Measurements from ENCODE around the gene ATF7. TPM values are rescaled to one million over a fixed set of nuclear protein-coding genes. Genes with fewer than 3 reads are reported as not detected.

The ATF7 gene
- total and polyA plus RNA-seq, 2 donors (not counting 3 experiments of a cell fraction or from before 2014, with no cell fraction given) = 36.0 to 68.5 TPM

GRCh38 chr12:53645165-53645564, 19.0 kb upstream of the ATF7 start:
- Histone ChIP-seq H2AFZ (ENCODE audit: low read depth, low read length) (no peak overlapping the region), H3K9me3 (replicated peaks; ENCODE audit: control insufficient read depth, insufficient read depth, low read length) (no peaks in the 10 kb centered on the region), H3K4me2 (ENCODE audit: insufficient read depth, low read length) (no peak overlapping the region), H3K4me3 (replicated peaks in 1 of 3; ENCODE audit: insufficient read depth in 1 of 3, low read depth in 1 of 3, low read length in 3 of 3) (no peak overlapping the region), H3K9ac (replicated peaks; ENCODE audit: extremely low read depth, insufficient read depth, low read length) (no peak overlapping the region), H3K9me1 (replicated peaks; ENCODE audit: control insufficient read depth, extremely low read depth, insufficient read depth, low read length) (no peaks in the 10 kb centered on the region), H3K4me1 (ENCODE audit: control insufficient read depth, extremely low read depth, insufficient read depth, low read length) (no peaks in the 10 kb centered on the region), H4K20me1 (replicated peaks; ENCODE audit: control insufficient read depth, extremely low read depth, insufficient read depth, low read length) (no peaks in the 10 kb centered on the region), H3K27me3 (ENCODE audit: control insufficient read depth in 2 of 2, insufficient read depth in 2 of 2, low read length in 2 of 2) (no peaks in the 10 kb centered on the region), H3K27ac (ENCODE audit: insufficient read depth, low read depth, low read length) (no peak overlapping the region), H3K79me2 (ENCODE audit: control insufficient read depth, insufficient read depth, low read length) (no peaks in the 10 kb centered on the region), H3K36me3 (ENCODE audit: control insufficient read depth in 2 of 2, extremely low read depth in 1 of 2, insufficient read depth in 2 of 2, low read length in 2 of 2) (no peaks in the 10 kb centered on the region)
- no peak for DNase-seq (ENCODE audit: low read depth, low spot score)
- CTCF ChIA-PET = no interaction called here
- no TSS peak for BruUV-seq (replicated peaks)
- dilution Hi-C loops (cut with MboI; ENCODE audit: extremely low pct_ligation_motif_present, low sequenced_read_pairs) = no loop called here
- POLR2A ChIA-PET = interaction anchor here (0.6 kb wide), 1 partner anchor 41 kb away, joined by 6 read pairs; no protein-coding TSS in a partner anchor
- no peak for FAIRE-seq
- intact Hi-C loops (cut with micrococcal nuclease) = no loop called here
- TF ChIP-seq CTCF (IDR thresholded peaks at IDR 0.05; ENCODE audit: extremely low read depth in 1 of 2, insufficient read depth in 1 of 2, low read depth in 1 of 2, low read length in 2 of 2) (no peak), POLR2AphosphoS5 (IDR thresholded peaks at IDR 0.05; ENCODE audit: insufficient read depth, low read depth, low read length) (no peak), EZH2 (IDR thresholded peaks at IDR 0.05; ENCODE audit: borderline replicate concordance, low read depth, low read length, severe bottlenecking) (no peak), MYC (IDR thresholded peaks at IDR 0.05; ENCODE audit: low read depth, low read length) (no peak), MAX (IDR thresholded peaks at IDR 0.05; ENCODE audit: insufficient read depth, insufficient read length) (no peak)

GRCh38 chr12:53644133-53644532, 18.0 kb upstream of the ATF7 start:
- no peaks in the 10 kb centered on the region for H4K20me1 ChIP-seq (replicated peaks; ENCODE audit: control insufficient read depth, extremely low read depth, insufficient read depth, low read length)
- no TSS peak for BruUV-seq (replicated peaks)
- no peaks in the 10 kb centered on the region for H3K27me3 ChIP-seq (ENCODE audit: control insufficient read depth in 2 of 2, insufficient read depth in 2 of 2, low read length in 2 of 2)
- no peaks in the 10 kb centered on the region for H3K9me3 ChIP-seq (replicated peaks; ENCODE audit: control insufficient read depth, insufficient read depth, low read length)
- CTCF ChIA-PET = no interaction called here
- H3K4me1 ChIP-seq (ENCODE audit: control insufficient read depth, extremely low read depth, insufficient read depth, low read length) = no peaks in the 10 kb centered on the region
- no peak overlapping the region for H3K4me3 ChIP-seq (replicated peaks in 1 of 3; ENCODE audit: insufficient read depth in 1 of 3, low read depth in 1 of 3, low read length in 3 of 3)
- intact Hi-C loops (cut with micrococcal nuclease) (no loop called here), dilution Hi-C loops (cut with MboI; ENCODE audit: extremely low pct_ligation_motif_present, low sequenced_read_pairs) (no loop called here)
- no peak overlapping the region for H3K9ac ChIP-seq (replicated peaks; ENCODE audit: extremely low read depth, insufficient read depth, low read length)
- H3K4me2 ChIP-seq (ENCODE audit: insufficient read depth, low read length) = no peak overlapping the region
- no peak overlapping the region for H2AFZ ChIP-seq (ENCODE audit: low read depth, low read length)
- H3K9me1 ChIP-seq (replicated peaks; ENCODE audit: control insufficient read depth, extremely low read depth, insufficient read depth, low read length) = no peaks in the 10 kb centered on the region
- POLR2A ChIA-PET = no interaction called here
- no peaks in the 10 kb centered on the region for H3K36me3 ChIP-seq (ENCODE audit: control insufficient read depth in 2 of 2, extremely low read depth in 1 of 2, insufficient read depth in 2 of 2, low read length in 2 of 2)
- H3K79me2 ChIP-seq (ENCODE audit: control insufficient read depth, insufficient read depth, low read length) = no peaks in the 10 kb centered on the region
- no peak for DNase-seq (ENCODE audit: low read depth, low spot score)
- no peak for TF ChIP-seq GATA2 (IDR thresholded peaks at IDR 0.05; ENCODE audit: insufficient read depth, insufficient read length, low read depth, low read length)
- no peak for TF ChIP-seq POLR2A (IDR thresholded peaks at IDR 0.05; ENCODE audit: low read depth, low read length)
- no peak for TF ChIP-seq POLR2AphosphoS5 (IDR thresholded peaks at IDR 0.05; ENCODE audit: insufficient read depth, low read depth, low read length)
- TF ChIP-seq EZH2 (IDR thresholded peaks at IDR 0.05; ENCODE audit: borderline replicate concordance, low read depth, low read length, severe bottlenecking) = no peak
- TF ChIP-seq FOS (IDR thresholded peaks at IDR 0.05; ENCODE audit: borderline replicate concordance, insufficient read depth, low read length) = no peak
- no peak for TF ChIP-seq MYC (IDR thresholded peaks at IDR 0.05; ENCODE audit: low read depth, low read length)
- TF ChIP-seq MAX (IDR thresholded peaks at IDR 0.05; ENCODE audit: insufficient read depth, insufficient read length) = no peak
- no peak for TF ChIP-seq CTCF (IDR thresholded peaks at IDR 0.05; ENCODE audit: extremely low read depth in 1 of 2, insufficient read depth in 1 of 2, low read depth in 1 of 2, low read length in 2 of 2)
- no peak for TF ChIP-seq JUN (IDR thresholded peaks at IDR 0.05; ENCODE audit: borderline replicate concordance, insufficient read depth, insufficient read length, low read depth)
- FAIRE-seq = no peak
- H3K27ac ChIP-seq (ENCODE audit: insufficient read depth, low read depth, low read length) = no peak overlapping the region
